Bronchial epithelial cell (primary cell): ENCODE data around the gene TOM1L2. TPM values are rescaled to one million over a fixed set of nuclear protein-coding genes. Genes with fewer than 3 reads are reported as not detected.

Source experiments
- DNase-seq: peaks from one replicate; pipeline ENCODE4 v3.0.0-alpha.2; 2010; ENCODE audit warnings: low read depth
- FAIRE-seq: peaks from 2 replicates; lab custom pipeline; 2011; peaks lifted over from hg19 to GRCh38; lab: Jason Lieb, UNC
- H3K27me3 ChIP-seq: 2 replicates; pipeline ENCODE4 v1.5.1; 2011; ENCODE audit warnings: low read length; ENCODE audit not compliant: control insufficient read depth, insufficient read depth
- H3K36me3 ChIP-seq: 2 replicates; pipeline ENCODE4 v1.5.1; 2011; ENCODE audit warnings: low read length; ENCODE audit not compliant: control insufficient read depth, insufficient read depth
- H3K4me3 ChIP-seq: 2 replicates; pipeline ENCODE4 v1.5.1; 2011; ENCODE audit warnings: mild to moderate bottlenecking, low read depth, low read length, control low read depth
- CTCF ChIP-seq: IDR thresholded peaks from 2 replicates; pipeline ENCODE4 v1.5.1; 2011; ENCODE audit warnings: mild to moderate bottlenecking, moderate library complexity, low read length, control low read depth, inconsistent platforms; ENCODE audit not compliant: insufficient read depth, severe bottlenecking
- total RNA-seq: library from RNA; depleted of rRNA; stranded (reverse); fragments of >200 nt; gene quantifications from 2 replicates; pipeline ENCODE4 v1.2.1, GENCODE V29; 2014

The TOM1L2 gene
- total RNA-seq, 1 donor from 2014 or later, result 12.4 TPM

GRCh38 chr17:17834974-17835373 is 137.2 kb downstream of the TOM1L2 start:
- H3K4me3 ChIP-seq, result peak overlapping the region; percentile 96
- no peak for TF ChIP-seq CTCF
- DNase-seq (no peak), FAIRE-seq (no peak)
- peaks cover 26% of the 10 kb centered on the region for H3K36me3 ChIP-seq
- no peaks in the 10 kb centered on the region for H3K27me3 ChIP-seq

GRCh38 chr17:17833658-17834357 is 138.4 kb downstream of the TOM1L2 start:
- H3K36me3 ChIP-seq, result peaks cover 26% of the 10 kb centered on the region
- FAIRE-seq, result no peak
- no peak for TF ChIP-seq CTCF
- no peak for DNase-seq
- no peaks in the 10 kb centered on the region for H3K27me3 ChIP-seq
- no peak overlapping the region for H3K4me3 ChIP-seq

GRCh38 chr17:17832032-17832363 is 140.2 kb downstream of the TOM1L2 start:
- no peak for TF ChIP-seq CTCF
- peaks cover 35% of the 10 kb centered on the region for H3K36me3 ChIP-seq
- no peak overlapping the region for H3K4me3 ChIP-seq
- no peaks in the 10 kb centered on the region for H3K27me3 ChIP-seq
- DNase-seq (no peak), FAIRE-seq (no peak)

- TF ChIP-seq CTCF, result no peak
- Histone ChIP-seq H3K36me3 (peaks cover 35% of the 10 kb centered on the region), H3K4me3 (no peak overlapping the region), H3K27me3 (no peaks in the 10 kb centered on the region)
- FAIRE-seq, result no peak
- DNase-seq, result no peak
Observed at GRCh38 chr17:17831208-17832031, 140.8 kb downstream of the TOM1L2 start.

GRCh38 chr17:17830740-17831207 is 141.4 kb downstream of the TOM1L2 start:
- Histone ChIP-seq H3K36me3 (peaks cover 33% of the 10 kb centered on the region), H3K4me3 (no peak overlapping the region), H3K27me3 (no peaks in the 10 kb centered on the region)
- TF ChIP-seq CTCF, result no peak
- no peak for DNase-seq
- FAIRE-seq, result no peak
